Retinal pigment epithelial cell (primary cell): Measurements from ENCODE around the gene FZD1.

Source experiments
- DNase-seq: peaks from one replicate; pipeline ENCODE4 v3.0.0-alpha.2; 2010; ENCODE audit warnings: low read depth
- H3K4me3 ChIP-seq: 2 replicates; pipeline ENCODE4 v1.5.1; 2011; ENCODE audit warnings: mild to moderate bottlenecking, low read length, control low read depth, moderate library complexity
- TF ChIP-seq, protein P1 (sequence below): conservative IDR thresholded peaks from 2 replicates; pipeline ENCODE4 v1.5.1; 2011; ENCODE audit warnings: low read depth, low read length, control low read depth, inconsistent platforms

Gene FZD1

DNA sequence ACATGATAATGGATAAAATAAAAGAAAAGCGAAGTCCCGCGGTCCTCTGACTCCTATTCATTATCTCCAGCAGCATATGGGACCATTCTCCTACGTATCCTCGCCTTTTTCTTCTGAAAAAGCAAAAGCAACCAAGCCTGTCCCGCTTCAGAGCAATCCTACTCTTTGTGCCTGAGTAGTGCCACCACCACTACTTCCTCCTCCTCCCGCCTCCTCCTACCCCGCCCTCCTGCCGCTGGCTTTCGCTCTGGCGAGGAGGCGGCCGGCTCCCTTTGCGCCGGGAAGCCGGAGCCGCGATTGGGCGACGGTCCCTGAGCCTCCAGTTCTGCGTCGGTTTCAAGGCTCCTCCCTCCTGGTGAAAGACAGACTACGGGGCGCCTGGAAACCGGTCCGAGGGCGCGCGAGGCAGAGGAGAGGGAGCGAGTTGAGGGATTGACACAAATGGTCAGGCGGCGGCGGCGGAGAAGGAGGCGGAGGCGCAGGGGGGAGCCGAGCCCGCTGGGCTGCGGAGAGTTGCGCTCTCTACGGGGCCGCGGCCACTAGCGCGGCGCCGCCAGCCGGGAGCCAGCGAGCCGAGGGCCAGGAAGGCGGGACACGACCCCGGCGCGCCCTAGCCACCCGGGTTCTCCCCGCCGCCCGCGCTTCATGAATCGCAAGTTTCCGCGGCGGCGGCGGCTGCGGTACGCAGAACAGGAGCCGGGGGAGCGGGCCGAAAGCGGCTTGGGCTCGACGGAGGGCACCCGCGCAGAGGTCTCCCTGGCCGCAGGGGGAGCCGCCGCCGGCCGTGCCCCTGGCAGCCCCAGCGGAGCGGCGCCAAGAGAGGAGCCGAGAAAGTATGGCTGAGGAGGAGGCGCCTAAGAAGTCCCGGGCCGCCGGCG, at the start of gene FZD1:
TSS of gene FZD1 (plus strand) at position 388 of the 878 bp plus-strand sequence. CDS start at position 836, 448 bp downstream.
- TF ChIP-seq, protein P1, sequence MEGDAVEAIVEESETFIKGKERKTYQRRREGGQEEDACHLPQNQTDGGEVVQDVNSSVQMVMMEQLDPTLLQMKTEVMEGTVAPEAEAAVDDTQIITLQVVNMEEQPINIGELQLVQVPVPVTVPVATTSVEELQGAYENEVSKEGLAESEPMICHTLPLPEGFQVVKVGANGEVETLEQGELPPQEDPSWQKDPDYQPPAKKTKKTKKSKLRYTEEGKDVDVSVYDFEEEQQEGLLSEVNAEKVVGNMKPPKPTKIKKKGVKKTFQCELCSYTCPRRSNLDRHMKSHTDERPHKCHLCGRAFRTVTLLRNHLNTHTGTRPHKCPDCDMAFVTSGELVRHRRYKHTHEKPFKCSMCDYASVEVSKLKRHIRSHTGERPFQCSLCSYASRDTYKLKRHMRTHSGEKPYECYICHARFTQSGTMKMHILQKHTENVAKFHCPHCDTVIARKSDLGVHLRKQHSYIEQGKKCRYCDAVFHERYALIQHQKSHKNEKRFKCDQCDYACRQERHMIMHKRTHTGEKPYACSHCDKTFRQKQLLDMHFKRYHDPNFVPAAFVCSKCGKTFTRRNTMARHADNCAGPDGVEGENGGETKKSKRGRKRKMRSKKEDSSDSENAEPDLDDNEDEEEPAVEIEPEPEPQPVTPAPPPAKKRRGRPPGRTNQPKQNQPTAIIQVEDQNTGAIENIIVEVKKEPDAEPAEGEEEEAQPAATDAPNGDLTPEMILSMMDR = no peak
- DNase-seq = peak; percentile 97
- H3K4me3 ChIP-seq = peak within 1 kb of the TSS; percentile 81

DNA sequence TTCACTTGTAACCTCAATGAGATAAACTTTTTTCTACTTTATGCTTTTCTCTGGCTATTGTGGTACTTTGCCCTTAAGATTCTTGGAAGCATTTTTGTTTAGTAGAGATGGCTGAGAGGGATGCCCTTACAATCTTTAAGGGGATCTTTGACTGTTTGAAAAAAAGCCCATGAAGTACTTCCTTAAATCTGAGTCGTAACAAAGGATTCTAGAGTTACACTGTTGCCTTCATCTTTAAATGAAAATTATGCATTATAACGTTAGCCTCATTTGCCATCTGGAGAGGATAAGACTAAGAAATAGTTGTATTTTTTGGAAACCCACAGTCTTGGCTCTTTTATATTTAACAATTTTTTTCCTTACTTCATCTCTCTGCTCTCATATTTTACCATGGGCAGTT, 37.8 kb upstream of the FZD1 start:
- TF ChIP-seq, protein P1 = no peak
- DNase-seq = no peak
- H3K4me3 ChIP-seq = no peak overlapping the region

DNA sequence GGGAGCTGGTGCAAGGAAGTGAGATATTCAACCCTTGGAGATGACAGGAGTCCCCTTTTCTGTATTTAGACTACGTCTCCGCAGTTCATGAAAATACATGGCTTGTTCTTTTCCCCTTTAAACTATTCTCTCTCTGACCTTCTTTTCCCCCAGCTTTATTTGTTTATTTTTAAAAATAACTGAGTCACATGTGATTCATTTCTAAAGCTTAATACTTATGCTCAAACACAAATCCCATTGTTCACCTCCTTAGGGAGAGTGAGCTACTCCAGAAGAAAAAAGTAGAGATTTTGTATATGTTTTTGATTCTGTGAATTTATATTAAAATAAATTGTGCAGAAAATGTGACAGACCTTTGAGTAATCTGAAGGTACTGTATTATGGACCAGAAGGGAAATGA, 35.9 kb upstream of the FZD1 start:
- TF ChIP-seq, protein P1 = no peak
- no peak overlapping the region for H3K4me3 ChIP-seq
- DNase-seq = no peak

DNA sequence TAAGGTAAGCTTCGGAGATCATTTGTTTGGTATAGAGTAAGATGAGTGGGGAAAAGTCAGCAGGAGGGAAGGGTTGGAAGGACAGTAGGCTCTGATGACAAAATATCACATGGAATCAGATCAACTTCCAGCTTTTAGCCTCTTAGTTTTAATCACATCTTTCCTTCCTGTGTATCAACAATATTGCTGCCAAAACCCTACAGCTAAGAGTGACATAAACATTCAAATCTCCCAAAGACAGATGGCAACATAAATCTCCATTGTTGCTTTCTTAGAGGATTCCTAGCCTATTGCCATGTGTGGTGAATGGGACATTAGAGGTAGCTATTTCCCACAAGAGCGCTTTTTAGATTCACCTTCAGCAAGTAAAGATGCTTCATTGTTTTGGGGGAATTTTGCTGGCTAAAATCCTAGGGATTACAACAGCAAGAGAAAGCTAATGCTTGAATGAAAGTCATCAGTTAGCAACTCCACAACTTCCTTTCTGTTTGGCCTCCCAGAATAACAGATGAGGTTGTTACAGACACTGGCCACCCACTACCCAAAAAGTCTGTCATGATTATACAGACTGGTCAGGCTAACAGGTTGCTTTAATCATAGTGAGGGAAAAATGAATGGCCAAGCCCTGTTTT, 35.2 kb upstream of the FZD1 start:
- no peak overlapping the region for H3K4me3 ChIP-seq
- DNase-seq = no peak
- TF ChIP-seq, protein P1 = no peak

DNA sequence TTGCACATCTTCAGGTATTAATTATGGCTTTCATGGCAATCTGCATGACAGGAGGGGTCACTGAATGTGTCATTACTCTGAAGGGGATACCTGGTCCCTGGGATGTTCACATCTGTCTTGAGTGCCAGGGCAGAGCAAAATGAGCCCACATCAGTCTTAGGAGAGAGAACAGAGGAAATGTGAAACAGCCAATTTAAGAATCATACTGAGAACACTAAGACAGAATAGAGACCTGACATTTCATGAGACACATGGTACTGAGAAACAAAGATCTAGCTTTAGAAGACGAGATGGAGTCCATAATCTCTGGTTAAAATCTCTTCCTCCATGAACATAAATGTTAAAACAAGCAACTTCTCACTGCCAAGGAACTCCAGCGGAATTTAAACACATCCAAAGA, 34.1 kb upstream of the FZD1 start:
- no peak for DNase-seq
- TF ChIP-seq, protein P1 = no peak
- H3K4me3 ChIP-seq = no peak overlapping the region

DNA sequence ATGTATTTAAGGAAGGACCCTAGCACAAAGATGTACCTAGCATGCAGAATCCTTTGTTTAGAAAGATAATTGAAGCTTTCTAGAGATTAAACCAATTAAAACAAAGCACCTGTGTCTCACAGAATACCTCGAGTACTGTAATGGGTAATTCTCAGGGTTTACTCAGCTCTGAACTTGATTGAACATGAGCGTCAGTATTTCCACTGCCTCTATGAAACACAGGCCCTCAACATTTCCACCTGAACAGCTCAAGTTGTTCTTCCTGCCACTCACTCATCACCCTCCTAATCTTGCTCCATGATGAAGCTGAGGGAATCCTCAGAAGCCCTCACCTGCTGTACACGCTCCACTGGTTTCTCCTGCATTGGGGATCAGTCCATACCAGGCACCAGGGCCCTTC, 33.7 kb upstream of the FZD1 start:
- no peak for DNase-seq
- H3K4me3 ChIP-seq = no peak overlapping the region
- TF ChIP-seq, protein P1 = no peak
